GM18870 (cell line): Measurements from ENCODE around the gene PVR.
"Not testable (repeated sequence)": the region's sequence is repeated elsewhere in the genome, so short reads cannot be mapped to it uniquely, and the experiment has no call there.

Experiments used
- ATAC-seq: cut with Tn5 transposase; IDR thresholded peaks from one replicate; pipeline ENCODE4 v1.9.1; 2021; ENCODE audit warnings: moderate library complexity; ENCODE audit not compliant: unreplicated experiment

PVR gene

DNA sequence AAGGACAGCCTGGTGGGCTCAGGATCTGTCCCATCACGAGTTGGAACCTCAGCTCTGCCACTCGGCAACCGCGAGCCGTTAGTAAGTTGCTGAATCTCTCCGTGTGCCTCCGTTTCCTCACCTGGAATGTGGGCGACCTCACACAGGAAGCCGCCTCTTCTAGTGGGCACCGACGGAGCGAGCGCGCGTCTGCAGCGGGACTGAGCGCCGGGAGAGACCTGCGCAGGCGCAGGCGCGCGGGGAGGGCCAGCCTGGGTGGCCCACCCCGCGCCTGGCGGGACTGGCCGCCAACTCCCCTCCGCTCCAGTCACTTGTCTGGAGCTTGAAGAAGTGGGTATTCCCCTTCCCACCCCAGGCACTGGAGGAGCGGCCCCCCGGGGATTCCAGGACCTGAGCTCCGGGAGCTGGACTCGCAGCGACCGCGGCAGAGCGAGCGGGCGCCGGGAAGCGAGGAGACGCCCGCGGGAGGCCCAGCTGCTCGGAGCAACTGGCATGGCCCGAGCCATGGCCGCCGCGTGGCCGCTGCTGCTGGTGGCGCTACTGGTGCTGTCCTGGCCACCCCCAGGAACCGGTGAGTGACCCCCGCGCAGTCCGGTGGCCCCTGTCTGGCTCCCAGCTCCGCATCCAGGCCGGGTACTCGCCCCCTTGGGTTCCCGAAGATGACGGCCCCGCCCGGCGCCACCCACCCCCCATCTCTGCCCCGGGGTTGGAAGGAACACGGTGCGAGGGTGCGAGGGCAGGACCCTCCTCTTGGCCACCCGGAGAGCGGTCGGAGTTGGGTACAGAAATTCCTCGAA is at the start of gene PVR:
PVR (plus strand) TSS at position 306 of the 797 bp plus-strand sequence; CDS start at position 493, 187 bp downstream.
- ATAC-seq = no peak

GRCh38 chr19:44596428-44597130 is 47.1 kb upstream of the PVR start:
- no peak for ATAC-seq

DNA sequence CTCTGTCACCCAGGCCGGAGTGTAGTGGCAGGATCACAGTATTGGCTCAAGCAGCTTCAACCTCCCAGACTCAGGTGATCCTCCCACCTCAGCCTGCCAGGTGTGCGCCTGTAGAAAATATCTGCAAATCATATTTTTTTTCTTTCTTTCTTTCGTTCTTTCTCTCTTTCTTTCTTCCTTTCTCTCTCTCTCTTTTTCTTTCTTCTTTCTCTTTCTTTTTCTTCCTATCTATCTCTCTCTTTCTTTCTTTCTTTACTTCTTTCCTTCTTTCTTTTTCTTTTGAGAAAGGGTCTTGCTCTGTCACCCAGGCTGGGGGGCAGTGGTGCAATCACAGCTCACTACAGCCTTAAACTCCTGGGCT is 46.6 kb upstream of the PVR start:
- no peak for ATAC-seq

DNA sequence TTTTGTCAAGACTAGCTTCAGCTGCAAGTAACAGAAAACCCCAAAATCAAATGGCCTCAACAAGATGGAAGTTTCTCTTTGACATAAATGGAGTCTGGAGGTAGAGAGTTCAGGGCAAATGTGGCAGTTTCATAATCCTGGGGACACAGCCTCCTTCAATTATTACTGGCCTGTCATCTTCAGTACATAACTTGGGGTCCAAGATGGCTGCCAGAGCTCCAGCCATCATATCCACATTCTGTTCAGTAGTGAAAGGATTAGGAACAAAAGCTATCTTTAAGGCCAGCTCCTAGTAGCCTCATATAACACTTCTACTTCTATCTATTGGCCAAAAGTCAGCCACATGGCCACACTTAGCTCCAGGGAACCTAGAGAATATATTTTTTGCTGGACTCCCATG is 45.4 kb upstream of the PVR start:
- no peak for ATAC-seq

- no peak for ATAC-seq
Observed at GRCh38 chr19:44598880-44599279, 44.8 kb upstream of the PVR start.

- no peak for ATAC-seq
Observed at GRCh38 chr19:44600466-44600865, 43.2 kb upstream of the PVR start.

DNA sequence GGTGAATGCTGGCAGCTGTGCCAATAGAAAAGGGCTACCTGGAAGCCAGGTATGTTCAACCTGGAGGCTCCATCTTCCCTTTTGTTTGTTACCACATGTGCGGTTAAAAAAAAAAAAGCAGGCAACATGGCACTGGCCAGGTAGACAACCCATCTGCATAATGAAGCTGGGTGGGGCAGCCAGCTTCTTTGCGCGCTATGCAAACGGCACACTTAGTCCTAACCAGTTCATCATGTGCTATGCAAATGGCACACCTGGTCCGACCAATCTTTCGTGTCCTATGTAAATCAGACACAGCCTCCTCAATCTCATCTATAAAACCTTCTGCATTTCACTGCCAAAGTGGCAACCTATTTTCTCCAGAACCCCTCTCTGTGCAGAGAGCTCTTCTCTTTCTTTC is 41.6 kb upstream of the PVR start:
- ATAC-seq = no peak

DNA sequence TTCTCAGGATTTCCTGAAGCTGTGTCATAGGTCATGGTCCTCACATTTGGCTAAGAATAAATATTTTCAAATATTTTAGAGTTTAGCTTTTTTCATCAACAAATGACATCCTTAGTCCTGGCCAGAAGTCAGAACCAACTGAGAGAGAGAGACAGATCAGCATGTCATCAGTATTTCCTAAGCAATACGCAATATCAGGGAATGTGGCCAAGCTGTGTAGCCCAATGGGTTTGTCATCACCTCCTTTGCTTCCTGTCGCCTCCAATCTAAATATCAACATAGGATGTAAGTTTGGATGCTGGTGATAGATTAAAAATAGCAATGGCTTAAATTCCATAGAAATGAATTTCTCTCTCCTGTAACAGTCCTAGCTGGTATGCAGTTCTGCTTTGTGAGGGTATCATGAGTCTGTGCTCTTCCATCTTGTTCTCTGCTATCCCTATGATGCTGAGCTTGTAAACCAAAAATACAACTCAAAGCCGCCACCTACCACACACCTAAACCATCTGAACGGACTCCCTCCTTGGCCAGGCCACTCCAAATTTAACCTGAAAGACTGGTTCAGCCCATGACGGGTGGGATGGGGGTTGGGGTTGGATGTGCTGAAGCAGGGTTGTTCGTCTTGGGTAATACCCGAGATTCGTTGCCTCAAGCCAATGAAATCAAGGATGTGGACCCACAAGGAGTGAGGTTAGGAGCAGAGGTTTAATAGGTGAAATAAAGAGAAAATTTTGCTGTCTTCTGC is 40.3 kb upstream of the PVR start:
- ATAC-seq = no peak

DNA sequence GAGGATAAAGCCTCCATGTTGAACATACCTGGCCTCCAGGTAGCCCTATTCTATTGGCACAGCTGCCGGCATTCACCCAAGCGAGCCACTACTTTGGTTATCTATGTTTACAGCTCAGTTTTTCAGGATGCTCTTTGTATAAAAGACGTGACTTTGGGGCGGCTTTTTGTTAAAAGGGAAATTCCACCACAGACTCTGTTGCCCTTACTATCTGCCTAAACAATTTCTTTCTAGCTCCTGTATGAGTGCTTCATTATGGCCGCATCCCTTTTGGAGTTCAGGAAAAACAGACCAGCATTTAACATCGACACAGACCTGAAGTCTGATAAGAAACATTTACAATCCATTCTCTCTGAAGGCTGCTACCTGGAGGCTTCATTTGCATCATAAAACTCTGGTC is 39.5 kb upstream of the PVR start:
- ATAC-seq = no peak

GRCh38 chr19:44605547-44605946 is 38.2 kb upstream of the PVR start:
- ATAC-seq = no peak

DNA sequence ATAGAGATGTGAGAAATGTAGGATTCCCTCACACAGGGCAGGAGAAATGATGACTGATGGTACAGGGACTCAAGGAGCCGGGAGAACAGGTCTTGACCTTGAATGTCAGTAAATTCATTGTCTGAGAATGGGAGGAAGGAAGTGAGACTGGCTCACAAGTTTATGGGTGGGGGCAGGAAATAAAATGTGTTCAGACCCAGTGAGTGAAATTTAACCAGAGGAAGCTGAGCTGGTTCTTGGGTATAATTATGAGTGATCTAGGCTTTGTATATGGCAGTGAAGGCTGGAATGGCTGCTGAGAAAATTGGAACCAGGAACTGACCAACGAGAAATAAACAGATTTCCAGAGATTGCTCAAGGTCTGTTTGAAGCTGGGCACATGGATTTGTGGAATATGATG is 36.7 kb upstream of the PVR start:
- ATAC-seq = no peak

GRCh38 chr19:44607917-44608316 is 35.8 kb upstream of the PVR start:
- no peak for ATAC-seq

DNA sequence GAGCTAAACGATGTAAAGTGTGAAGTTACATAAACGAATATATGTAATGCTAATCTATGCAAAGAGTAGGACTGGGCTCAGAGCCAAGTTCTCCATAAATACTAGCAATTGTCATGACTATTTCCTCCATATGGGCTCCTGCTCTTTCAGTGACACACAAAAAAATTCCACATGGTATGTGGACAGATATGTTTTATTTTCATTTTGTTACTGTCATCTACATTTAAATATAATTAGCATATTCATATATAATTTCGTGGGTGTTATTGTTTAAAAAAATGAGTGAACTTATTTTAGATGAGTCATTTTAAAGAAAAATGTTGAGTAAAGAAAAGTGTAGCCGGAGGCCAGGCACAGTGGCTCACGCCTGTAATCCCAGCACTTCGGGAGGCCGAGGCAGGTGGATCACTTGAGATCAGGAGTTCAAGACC is 35.3 kb upstream of the PVR start:
- no peak for ATAC-seq

DNA sequence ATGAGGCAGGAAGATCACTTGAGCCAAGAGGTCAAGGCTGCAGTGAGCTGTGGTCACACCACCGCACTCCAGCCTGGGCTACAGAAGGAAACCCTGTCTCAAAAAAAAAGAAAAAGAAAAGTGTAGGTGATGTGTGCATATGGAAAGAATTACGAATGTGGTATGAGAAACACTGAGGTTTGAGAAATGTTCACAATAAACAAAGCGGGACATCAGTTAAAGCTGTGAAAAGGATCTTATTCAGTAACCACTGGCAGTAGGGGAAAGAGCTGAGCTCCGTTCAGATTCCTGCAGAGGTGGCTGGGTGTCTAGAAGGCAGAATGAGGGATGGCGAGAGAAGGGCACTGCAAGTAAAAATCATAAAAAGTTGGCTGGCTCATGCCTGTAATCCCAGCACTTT is 34.5 kb upstream of the PVR start:
- no peak for ATAC-seq

GRCh38 chr19:44610497-44610896 is 33.2 kb upstream of the PVR start:
- not testable (repeated sequence) for ATAC-seq

DNA sequence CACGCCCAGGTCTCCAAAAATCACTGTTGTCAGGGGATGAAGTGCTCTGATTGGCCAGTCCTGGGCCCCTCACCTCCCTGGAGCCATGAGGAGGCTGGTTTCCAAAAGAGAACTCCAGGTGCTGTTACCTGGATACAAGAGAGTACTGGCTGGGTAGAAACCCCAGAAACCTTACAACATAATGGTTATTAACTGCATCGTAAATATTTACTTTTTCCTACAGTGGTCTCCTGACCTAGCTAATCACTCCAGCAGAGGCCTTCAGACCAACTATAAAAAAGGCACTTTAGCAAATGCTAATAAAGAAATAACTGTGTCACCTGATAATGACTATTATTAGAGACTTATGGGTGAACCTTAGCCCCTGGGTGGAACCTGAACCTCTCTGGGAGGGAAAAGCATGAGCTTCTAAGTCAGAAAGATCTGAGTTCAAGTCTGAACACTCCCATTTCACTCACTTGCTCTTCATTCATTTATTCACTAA is 31.9 kb upstream of the PVR start:
- ATAC-seq = no peak

DNA sequence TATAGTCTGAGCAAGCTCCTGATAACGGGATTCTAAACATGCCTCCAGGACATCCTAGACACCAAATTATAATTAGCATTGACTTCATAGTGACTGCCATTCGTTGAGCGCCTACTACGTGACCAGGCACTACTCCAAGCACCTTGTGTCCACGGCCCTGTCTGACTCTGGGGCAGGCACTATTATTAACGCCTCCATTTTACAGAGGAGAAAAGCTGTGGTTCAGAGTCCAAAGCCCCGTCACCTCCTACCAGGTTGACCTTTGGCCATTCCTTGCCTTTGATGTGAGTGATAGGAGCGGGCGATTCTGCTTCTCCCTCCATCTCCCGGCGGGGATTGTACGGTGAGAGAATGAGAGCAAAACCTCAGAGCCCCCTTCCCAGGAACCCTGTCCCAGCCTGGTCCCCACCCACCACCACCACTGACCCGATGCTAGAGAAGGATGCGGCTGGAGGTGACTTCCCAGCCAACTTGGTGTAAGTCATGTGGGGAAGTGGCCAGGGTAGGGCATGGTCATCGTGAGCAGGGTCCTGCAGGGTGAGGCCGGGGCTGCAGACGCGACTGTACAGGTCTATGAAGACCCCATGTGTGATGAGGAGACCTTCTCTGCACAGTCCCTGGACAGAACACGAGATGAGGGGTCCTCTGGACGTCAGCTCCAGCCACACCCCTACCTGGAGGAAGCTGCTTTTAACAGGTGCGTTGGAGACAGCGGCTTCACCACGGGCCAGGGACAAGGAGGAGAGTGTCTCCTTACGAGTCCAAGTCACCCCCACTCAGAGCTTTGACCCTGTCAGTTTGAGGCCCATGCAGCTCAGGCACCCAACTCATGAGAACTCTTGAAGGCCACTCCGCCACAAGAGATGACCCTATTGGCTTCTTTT is 30.2 kb upstream of the PVR start, which contains the start of gene IGSF23:
IGSF23 (plus strand) TSS at position 269 of the 884 bp plus-strand sequence; CDS start at position 352, 83 bp downstream.
- no peak for ATAC-seq

- no peak for ATAC-seq
Observed at GRCh38 chr19:44614313-44614712, 29.4 kb upstream of the PVR start.

- no peak for ATAC-seq
Observed at GRCh38 chr19:44615863-44616247, 27.9 kb upstream of the PVR start.

DNA sequence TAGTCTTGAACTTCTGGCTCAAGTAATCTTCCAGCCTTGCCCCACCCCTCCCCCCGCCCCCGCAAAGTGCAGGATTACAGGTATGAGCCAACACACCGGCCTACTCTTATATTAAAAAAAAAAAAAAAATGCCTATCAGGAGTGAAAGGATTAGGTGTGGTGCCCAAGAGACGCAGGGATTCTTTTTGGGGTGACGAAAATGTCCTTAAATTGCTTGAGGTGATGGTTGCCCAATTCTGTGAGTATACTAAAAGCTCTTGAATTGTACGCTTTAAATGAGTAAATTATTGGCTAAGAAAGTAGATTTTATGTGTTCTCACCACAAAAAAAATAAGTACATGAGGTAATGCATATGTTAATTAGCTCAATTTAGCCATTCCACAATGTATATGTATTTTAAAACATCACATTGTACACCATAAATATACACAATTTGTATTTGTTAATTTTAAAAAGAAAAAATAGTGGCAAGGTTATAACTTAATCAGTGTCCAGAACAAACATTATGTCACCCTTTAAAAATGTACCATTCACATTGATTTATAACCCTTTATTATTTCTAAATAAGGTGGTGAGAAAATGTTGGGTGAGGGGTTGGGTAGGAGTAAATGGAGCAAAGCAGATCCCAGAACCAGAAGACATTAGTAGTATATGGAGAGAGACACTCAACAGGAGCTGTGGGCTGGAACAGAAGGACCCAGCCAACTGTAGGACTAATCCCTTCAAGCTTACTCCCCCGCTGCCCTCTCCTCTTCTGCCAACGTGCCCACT is 26.4 kb upstream of the PVR start:
- ATAC-seq = no peak
